SH-SY5Y (cell line): ENCODE results near the gene BCKDHB.

Experiments used
- GATA2 ChIP-seq: IDR thresholded peaks from 2 replicates; pipeline ENCODE4 v1.6.1; 2011; ENCODE audit warnings: mild to moderate bottlenecking, low read depth, low read length
- GATA3 ChIP-seq: IDR thresholded peaks from 2 replicates; pipeline ENCODE4 v1.6.1; 2011; ENCODE audit warnings: low read depth, mild to moderate bottlenecking, low read length, moderate library complexity

- TF ChIP-seq GATA2 (no peak), GATA3 (no peak)
These were observed 27.6 kb downstream of the BCKDHB start for GRCh38 chr6:80134065-80134464.
